Measurements from ENCODE around the gene CCNY.

CCNY gene

GRCh38 chr10:35336084-35336831 lies at the start of gene CCNY:
TSS of gene CCNY (plus strand) at chr10:35336509. CDS start at chr10:35337054, 545 bp downstream.
- DNase-seq (ENCODE audit: low read depth): peak; percentile 67
- H3K4me3 ChIP-seq (ENCODE audit: low read depth, low read length): peak within 1 kb of the TSS; percentile 87
- TF ChIP-seq CTCF (conservative IDR thresholded peaks at IDR 0.05; ENCODE audit: low read depth, low read length): no peak

GRCh38 chr10:35289198-35289597 lies 47.1 kb upstream of the CCNY start:
- TF ChIP-seq CTCF (conservative IDR thresholded peaks at IDR 0.05; ENCODE audit: low read depth, low read length): no peak
- DNase-seq (ENCODE audit: low read depth): no peak
- H3K4me3 ChIP-seq (ENCODE audit: low read depth, low read length): no peak overlapping the region

- DNase-seq (ENCODE audit: low read depth): no peak
- H3K4me3 ChIP-seq (ENCODE audit: low read depth, low read length): no peak overlapping the region
- TF ChIP-seq CTCF (conservative IDR thresholded peaks at IDR 0.05; ENCODE audit: low read depth, low read length): no peak
Observed at GRCh38 chr10:35294506-35294905, 41.8 kb upstream of the CCNY start.

- no peak for DNase-seq (ENCODE audit: low read depth)
- no peak overlapping the region for H3K4me3 ChIP-seq (ENCODE audit: low read depth, low read length)
- TF ChIP-seq CTCF (conservative IDR thresholded peaks at IDR 0.05; ENCODE audit: low read depth, low read length): no peak
Observed at GRCh38 chr10:35299016-35299415, 37.3 kb upstream of the CCNY start.

GRCh38 chr10:35300063-35300699 lies 36.1 kb upstream of the CCNY start:
- peak; percentile 15 for DNase-seq (ENCODE audit: low read depth)
- H3K4me3 ChIP-seq (ENCODE audit: low read depth, low read length): no peak overlapping the region

GRCh38 chr10:35304649-35305048 lies 31.7 kb upstream of the CCNY start:
- H3K4me3 ChIP-seq (ENCODE audit: low read depth, low read length): no peak overlapping the region
- TF ChIP-seq CTCF (conservative IDR thresholded peaks at IDR 0.05; ENCODE audit: low read depth, low read length): no peak
- DNase-seq (ENCODE audit: low read depth): no peak

More at GRCh38 chr10:35300063-35300699, 36.1 kb upstream of the CCNY start:
- no peak for TF ChIP-seq CTCF (conservative IDR thresholded peaks at IDR 0.05; ENCODE audit: low read depth, low read length)

All from choroid plexus epithelial cell (primary cell).